ENCODE results near the gene KLF3. TPM values are rescaled to one million over a fixed set of nuclear protein-coding genes. Genes with fewer than 3 reads are reported as not detected.

Gene KLF3
- total and polyA plus RNA-seq, 2 of the 8 experiments (the other 6 are each of a cell fraction or from before 2014, with no cell fraction given) = 8.0 to 14.9 TPM

- Histone ChIP-seq H2AFZ (ENCODE audit: low read length) (no peak overlapping the region), H2BK5ac (ENCODE audit: low read depth, low read length) (no peak overlapping the region), H3K56ac (replicated peaks; ENCODE audit: insufficient read length, low read depth, low read length) (no peak overlapping the region), H3K4me2 (ENCODE audit: insufficient read depth in 1 of 2, low read depth in 2 of 2, low read length in 2 of 2) (no peak overlapping the region), H3K9ac (replicated peaks in 1 of 4; ENCODE audit: extremely low read depth in 1 of 4, low read depth in 3 of 4, low read length in 3 of 4) (no peak overlapping the region), H2BK15ac (ENCODE audit: low read length) (no peak overlapping the region), H4K20me1 (replicated peaks in 1 of 2; ENCODE audit: control insufficient read depth in 1 of 2, insufficient read depth in 2 of 2, low read length in 2 of 2) (no peaks in the 10 kb centered on the region), H4K5ac (ENCODE audit: insufficient read length, low read depth, low read length) (no peak overlapping the region), H3K23me2 (ENCODE audit: low read depth, low read length) (no peaks in the 10 kb centered on the region; the same call in 1 of the 2 replicates), H2BK12ac (ENCODE audit: low read depth, low read length) (no peak overlapping the region), H2BK20ac (ENCODE audit: low read length) (no peak overlapping the region), H4K91ac (replicated peaks; ENCODE audit: insufficient read length, low read length) (no peak overlapping the region), H2BK120ac (replicated peaks; ENCODE audit: low read depth, low read length) (no peak overlapping the region), H3K79me1 (ENCODE audit: low read depth, low read length) (no peaks in the 10 kb centered on the region), H4K8ac (ENCODE audit: extremely low read depth, insufficient read depth, low read length) (no peak overlapping the region), H3K23ac (ENCODE audit: insufficient read length) (no peak overlapping the region), H3K4me1 (replicated peaks in 1 of 4; ENCODE audit: control insufficient read depth in 3 of 4, insufficient read depth in 4 of 4, low read length in 3 of 4) (no peaks in the 10 kb centered on the region), H3K18ac (ENCODE audit: extremely low read depth, low read length) (no peak overlapping the region), H3K14ac (ENCODE audit: insufficient read length) (no peak overlapping the region), H3K36me3 (ENCODE audit: control insufficient read depth in 2 of 4, insufficient read depth in 4 of 4, low read length in 3 of 4) (no peaks in the 10 kb centered on the region), H2AK5ac (ENCODE audit: low read depth, low read length) (no peak overlapping the region), H3K4ac (replicated peaks; ENCODE audit: insufficient read length, low read depth, low read length) (no peak overlapping the region), H3K27ac (ENCODE audit: low read depth, low read length) (no peak overlapping the region), H3K9me3 (ENCODE audit: insufficient read depth in 2 of 2, low read depth in 1 of 2, low read length in 1 of 2) (no peaks in the 10 kb centered on the region), H3K27me3 (replicated peaks in 1 of 4; ENCODE audit: control insufficient read depth in 3 of 4, extremely low read depth in 1 of 4, insufficient read depth in 3 of 4, low read length in 3 of 4) (no peaks in the 10 kb centered on the region), H3K79me2 (ENCODE audit: control insufficient read depth in 1 of 2, insufficient read depth in 2 of 2, low read length in 2 of 2) (no peaks in the 10 kb centered on the region), H3K4me3 (ENCODE audit: extremely low read depth in 1 of 4, insufficient read depth in 2 of 4, low read depth in 3 of 4, low read length in 4 of 4) (no peak overlapping the region)
- POLR2A ChIA-PET (ENCODE audit: partially characterized antibody) = no interaction called here
- CTCF ChIA-PET (ENCODE audit: partially characterized antibody) = interaction anchor here (0.9 kb wide), 1 partner anchor 56 kb away, joined by 3 read pairs; no protein-coding TSS in a partner anchor
- FAIRE-seq = no peak
- DNase-seq (ENCODE audit: low read depth in 1 of 2, low spot score in 2 of 2) = no peak
- 97% methylated on average over 3 of the region's 3 CpGs; no CpG with 5 or more reads in 1 of the 2 experiments for WGBS, 2 experiments (ENCODE audit: extremely low coverage in 1 of 2, insufficient coverage in 1 of 2, insufficient read length in 1 of 2, insufficient replicate concordance in 2 of 2, low coverage in 1 of 2, low lambda C conversion rate in 2 of 2, missing lambda C conversion rate in 1 of 2)
- TF ChIP-seq CHD1 (IDR thresholded peaks at IDR 0.05; ENCODE audit: low read depth, low read length) = no peak
These were observed 45.5 kb upstream of the KLF3 start for GRCh38 chr4:38618505-38618904.
